Activated B cell treated with CpG ODN at 0.5 μM for 24 hours (primary cell): ENCODE measurements around the gene ZNF99. TPM values are rescaled to one million over a fixed set of nuclear protein-coding genes. Genes with fewer than 3 reads are reported as not detected.
"Not testable (repeated sequence)": the region's sequence is repeated elsewhere in the genome, so short reads cannot be mapped to it uniquely, and the experiment has no call there.

Source experiments
- ATAC-seq: fragments of 200-7000 bp; cut with Tn5 transposase; one replicate; pipeline ENCODE4 v1.10.0; 2021; ENCODE audit warnings: low read depth, mild to moderate bottlenecking, moderate library complexity
- CTCF ChIA-PET: fragments of 350-600 bp; sonication (Branson Sonifier 250); formaldehyde crosslinking; loops from one replicate; lab custom pipeline; 2021; ENCODE audit warnings: antibody characterized with exemption; lab: Charles Lee
- POLR2A ChIA-PET: fragments of 350-600 bp; sonication (Branson Sonifier 250); formaldehyde crosslinking; loops from one replicate; lab custom pipeline; 2021; ENCODE audit warnings: antibody characterized with exemption; lab: Charles Lee
- DNase-seq: peaks from one replicate; pipeline ENCODE4 v3.0.0; 2022
- H3K27ac Mint-ChIP-seq: one replicate; pipeline ENCODE4 v1.8.0; 2020; ENCODE audit warnings: mixed read lengths
- H3K27me3 Mint-ChIP-seq: one replicate; pipeline ENCODE4 v1.8.0; 2021; ENCODE audit warnings: mixed read lengths
- H3K36me3 Mint-ChIP-seq: one replicate; pipeline ENCODE4 v1.8.0; 2021; ENCODE audit warnings: low read depth, mixed read lengths
- H3K4me1 Mint-ChIP-seq: one replicate; pipeline ENCODE4 v1.8.0; 2021; ENCODE audit warnings: mixed read lengths
- H3K4me3 Mint-ChIP-seq: one replicate; pipeline ENCODE4 v1.8.0; 2020; ENCODE audit warnings: mild to moderate bottlenecking, mixed read lengths
- H3K9me3 Mint-ChIP-seq: one replicate; pipeline ENCODE4 v1.8.0; 2020; ENCODE audit warnings: mixed read lengths
- intact Hi-C: fragments of 100-400 bp; cut with micrococcal nuclease; formaldehyde crosslinking; loops from one replicate; pipeline ENCODE4 v1.15.1; 2024
- total RNA-seq: library from RNA; stranded (reverse); gene quantifications from 2 replicates; pipeline ENCODE4 v1.2.3, GENCODE V29; 2022
- TF ChIP-seq, protein P1 (sequence below): fragments of 200-600 bp; IDR thresholded peaks from one replicate; pipeline ENCODE4 v1.8.0; 2022; ENCODE audit warnings: antibody characterized with exemption, mild to moderate bottlenecking

The ZNF99 gene
- total RNA-seq, 1 donor from 2014 or later = 0.07 TPM

DNA sequence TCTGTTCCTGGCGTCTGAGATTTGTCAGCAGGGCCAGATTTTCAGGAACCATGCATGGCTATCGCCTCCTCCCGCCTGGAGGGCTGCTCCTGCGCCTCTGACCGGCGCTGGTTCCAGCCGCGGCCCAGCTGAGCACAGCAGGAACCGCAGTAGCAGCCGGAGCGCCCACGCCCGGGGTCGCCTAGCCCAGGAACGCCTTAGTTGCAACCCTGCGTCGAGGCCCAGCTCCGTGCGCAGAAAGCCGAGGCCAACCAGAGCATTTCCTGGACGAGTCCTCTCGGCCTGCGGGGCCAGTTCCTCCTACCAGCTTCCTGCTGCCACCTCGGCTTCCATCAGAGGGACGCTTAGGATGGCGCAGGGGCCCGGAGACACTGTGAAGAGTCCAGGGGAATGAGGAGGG lies 75.0 kb downstream of the ZNF99 start:
- Mint-ChIP-seq H3K27ac (no peak overlapping the region), H3K27me3 (no peaks in the 10 kb centered on the region), H3K4me3 (no peak overlapping the region), H3K9me3 (peaks cover 8% of the 10 kb centered on the region), H3K4me1 (no peaks in the 10 kb centered on the region), H3K36me3 (no peaks in the 10 kb centered on the region)
- ATAC-seq (no peak), DNase-seq (no peak)
- TF ChIP-seq, protein P1, sequence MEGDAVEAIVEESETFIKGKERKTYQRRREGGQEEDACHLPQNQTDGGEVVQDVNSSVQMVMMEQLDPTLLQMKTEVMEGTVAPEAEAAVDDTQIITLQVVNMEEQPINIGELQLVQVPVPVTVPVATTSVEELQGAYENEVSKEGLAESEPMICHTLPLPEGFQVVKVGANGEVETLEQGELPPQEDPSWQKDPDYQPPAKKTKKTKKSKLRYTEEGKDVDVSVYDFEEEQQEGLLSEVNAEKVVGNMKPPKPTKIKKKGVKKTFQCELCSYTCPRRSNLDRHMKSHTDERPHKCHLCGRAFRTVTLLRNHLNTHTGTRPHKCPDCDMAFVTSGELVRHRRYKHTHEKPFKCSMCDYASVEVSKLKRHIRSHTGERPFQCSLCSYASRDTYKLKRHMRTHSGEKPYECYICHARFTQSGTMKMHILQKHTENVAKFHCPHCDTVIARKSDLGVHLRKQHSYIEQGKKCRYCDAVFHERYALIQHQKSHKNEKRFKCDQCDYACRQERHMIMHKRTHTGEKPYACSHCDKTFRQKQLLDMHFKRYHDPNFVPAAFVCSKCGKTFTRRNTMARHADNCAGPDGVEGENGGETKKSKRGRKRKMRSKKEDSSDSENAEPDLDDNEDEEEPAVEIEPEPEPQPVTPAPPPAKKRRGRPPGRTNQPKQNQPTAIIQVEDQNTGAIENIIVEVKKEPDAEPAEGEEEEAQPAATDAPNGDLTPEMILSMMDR = no peak
- ChIA-PET CTCF (no interaction called here), POLR2A (no interaction called here)
- intact Hi-C loops = no loop called here

DNA sequence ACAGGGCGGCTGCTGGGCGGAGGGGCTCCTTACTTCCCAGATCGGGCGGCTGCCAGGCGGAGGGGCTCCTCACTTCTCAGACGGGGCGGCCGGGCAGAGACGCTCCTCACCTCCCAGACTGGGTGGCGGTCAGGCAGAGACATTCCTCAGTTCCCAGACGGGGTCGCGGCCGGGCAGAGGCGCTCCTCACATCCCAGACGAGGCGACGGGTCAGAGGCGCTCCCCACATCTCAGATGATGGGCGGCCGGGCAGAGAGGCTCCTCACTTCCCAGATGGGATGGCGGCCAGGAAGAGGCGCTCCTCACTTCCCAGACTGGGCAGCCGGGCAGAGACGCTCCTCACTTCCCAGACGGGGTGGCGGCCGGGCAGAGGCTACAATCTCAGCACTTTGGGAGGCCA lies 80.9 kb downstream of the ZNF99 start:
- H3K4me3 Mint-ChIP-seq, ATAC-seq, CTCF ChIA-PET, H3K27ac Mint-ChIP-seq, POLR2A ChIA-PET, intact Hi-C loops, DNase-seq, H3K4me1 Mint-ChIP-seq, H3K27me3 Mint-ChIP-seq, H3K36me3 Mint-ChIP-seq, H3K9me3 Mint-ChIP-seq: not testable (repeated sequence)

DNA sequence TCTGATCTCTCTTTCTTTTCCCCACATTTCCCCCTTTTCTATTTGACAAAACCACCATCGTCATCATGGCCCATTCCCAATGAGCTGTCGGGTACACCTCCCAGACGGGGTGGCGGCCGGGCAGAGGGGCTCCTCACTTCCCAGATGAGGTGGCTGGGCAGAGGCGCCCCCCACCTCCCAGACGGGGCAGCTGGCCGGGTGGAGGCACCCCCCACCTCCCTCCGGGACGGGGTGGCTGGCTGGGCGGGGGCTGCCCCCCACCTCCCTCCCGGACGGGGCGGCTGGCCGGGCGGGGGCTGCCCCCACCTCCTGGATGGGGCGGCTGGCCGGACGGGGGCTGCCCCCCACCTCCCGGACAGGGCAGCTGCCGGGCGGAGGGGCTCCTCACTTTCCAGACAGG lies 81.3 kb downstream of the ZNF99 start:
- H3K9me3 Mint-ChIP-seq, H3K36me3 Mint-ChIP-seq, intact Hi-C loops, H3K27ac Mint-ChIP-seq, POLR2A ChIA-PET, CTCF ChIA-PET, H3K4me1 Mint-ChIP-seq, H3K27me3 Mint-ChIP-seq, DNase-seq, ATAC-seq, H3K4me3 Mint-ChIP-seq: not testable (repeated sequence)

Other genes with a start within 250 kb of the ZNF99 start
- 0.71 and 1.2 TPM in 2 replicates for gene ZNF492, start 149.8 kb downstream of the ZNF99 start, total RNA-seq
- not detected in 2 replicates for gene ZNF723, start 48.1 kb upstream of the ZNF99 start, total RNA-seq
- not detected in 2 replicates for gene ZNF728, start 219.0 kb upstream of the ZNF99 start, total RNA-seq